GM23248 (cell line): ENCODE data around the gene DDTL.
"Not testable (repeated sequence)": the region's sequence is repeated elsewhere in the genome, so short reads cannot be mapped to it uniquely, and the experiment has no call there.

Experiments used
- EZH2 ChIP-seq: fragments of 200-600 bp; sonication (generic); IDR thresholded peaks from 2 replicates; pipeline ENCODE4 v1.6.1; 2018; ENCODE audit warnings: antibody characterized with exemption, mild to moderate bottlenecking; ENCODE audit not compliant: insufficient read depth, poor library complexity, severe bottlenecking
- EZH2phosphoT487 ChIP-seq: fragments of 200-600 bp; sonication (generic); IDR thresholded peaks from 2 replicates; pipeline ENCODE4 v1.6.1; 2018; ENCODE audit warnings: antibody characterized with exemption, moderate library complexity, mild to moderate bottlenecking, low read depth; ENCODE audit not compliant: insufficient read depth

- TF ChIP-seq EZH2, EZH2phosphoT487: not testable (repeated sequence)
These were observed 594 bp upstream of the DDTL start for GRCh38 chr22:23966094-23966493.
